Activated T-cell treated with anti-CD3 and anti-CD28 coated beads for 48 hours (primary cell): ENCODE results near the gene HSD17B8.

Experiments used
- DNase-seq: peaks from one replicate; pipeline ENCODE4 v3.0.0-alpha.2; 2020; ENCODE audit warnings: low read depth

Gene HSD17B8

GRCh38 chr6:33171016-33171879 is 33.2 kb upstream of the HSD17B8 start:
- no peak for DNase-seq

GRCh38 chr6:33171880-33172687 is 32.4 kb upstream of the HSD17B8 start:
- DNase-seq = no peak

GRCh38 chr6:33172688-33173534 is 31.5 kb upstream of the HSD17B8 start:
- DNase-seq = no peak

GRCh38 chr6:33173535-33174180 is 30.8 kb upstream of the HSD17B8 start:
- DNase-seq = no peak

GRCh38 chr6:33174784-33175183 is 29.7 kb upstream of the HSD17B8 start:
- DNase-seq = no peak

GRCh38 chr6:33175436-33176069 is 28.9 kb upstream of the HSD17B8 start:
- DNase-seq = no peak

GRCh38 chr6:33176906-33177305 is 27.5 kb upstream of the HSD17B8 start:
- no peak for DNase-seq

- no peak for DNase-seq
These were observed 26.7 kb upstream of the HSD17B8 start for GRCh38 chr6:33177552-33178446.

GRCh38 chr6:33178755-33179475 is 25.5 kb upstream of the HSD17B8 start:
- DNase-seq = no peak

GRCh38 chr6:33181141-33181540 is 23.3 kb upstream of the HSD17B8 start:
- no peak for DNase-seq

GRCh38 chr6:33183071-33183683 is 21.3 kb upstream of the HSD17B8 start:
- DNase-seq = no peak

- DNase-seq = no peak
These were observed 19.3 kb upstream of the HSD17B8 start for GRCh38 chr6:33185190-33185589.

GRCh38 chr6:33185654-33186187 is 18.7 kb upstream of the HSD17B8 start:
- no peak for DNase-seq

- DNase-seq = no peak
These were observed 16.6 kb upstream of the HSD17B8 start for GRCh38 chr6:33187809-33188208.

- no peak for DNase-seq
These were observed 15.3 kb upstream of the HSD17B8 start for GRCh38 chr6:33189164-33189563.

- no peak for DNase-seq
These were observed 14.6 kb upstream of the HSD17B8 start for GRCh38 chr6:33189625-33190448.

- DNase-seq = no peak
These were observed 13.8 kb upstream of the HSD17B8 start for GRCh38 chr6:33190504-33191107.
